Mesothelial cell of epicardium (in vitro differentiated cells): ENCODE results near the gene RBM45. TPM values are rescaled to one million over a fixed set of nuclear protein-coding genes. Genes with fewer than 3 reads are reported as not detected.
"Not testable (repeated sequence)": the region's sequence is repeated elsewhere in the genome, so short reads cannot be mapped to it uniquely, and the experiment has no call there.

ENCODE experiments used
- DNase-seq, 2 experiments: peaks; one replicate each; pipeline ENCODE4 v3.0.0; 2021; ENCODE audit warnings: low spot score in 2 of 2; ENCODE audit not compliant: unreplicated experiment in 2 of 2
- H3K27ac Mint-ChIP-seq: 2 replicates; pipeline ENCODE4 v1.8.0; 2021; ENCODE audit warnings: mixed read lengths
- H3K27me3 Mint-ChIP-seq: 2 replicates; pipeline ENCODE4 v1.8.0; 2021; ENCODE audit warnings: low read depth, mixed read lengths
- H3K36me3 Mint-ChIP-seq: 2 replicates; pipeline ENCODE4 v1.8.0; 2021; ENCODE audit warnings: mixed read lengths
- H3K4me1 Mint-ChIP-seq: 2 replicates; pipeline ENCODE4 v1.8.0; 2021; ENCODE audit warnings: mixed read lengths
- H3K4me3 Mint-ChIP-seq: 2 replicates; pipeline ENCODE4 v1.8.0; 2021; ENCODE audit warnings: mild to moderate bottlenecking, moderate library complexity, mixed read lengths
- H3K9me3 Mint-ChIP-seq: 2 replicates; pipeline ENCODE4 v1.8.0; 2021; ENCODE audit warnings: mixed read lengths
- total RNA-seq: library from RNA; stranded (reverse); gene quantifications from 3 replicates; pipeline ENCODE4 v1.2.1, GENCODE V29; 2021
- TF ChIP-seq, protein P1 (sequence below): fragments of 200-600 bp; sonication (generic); IDR thresholded peaks from one replicate; pipeline ENCODE4 v1.5.0; 2021; ENCODE audit warnings: antibody characterized with exemption; ENCODE audit not compliant: unreplicated experiment

Gene RBM45
- total RNA-seq, 1 donor from 2014 or later = 12.8 TPM

DNA sequence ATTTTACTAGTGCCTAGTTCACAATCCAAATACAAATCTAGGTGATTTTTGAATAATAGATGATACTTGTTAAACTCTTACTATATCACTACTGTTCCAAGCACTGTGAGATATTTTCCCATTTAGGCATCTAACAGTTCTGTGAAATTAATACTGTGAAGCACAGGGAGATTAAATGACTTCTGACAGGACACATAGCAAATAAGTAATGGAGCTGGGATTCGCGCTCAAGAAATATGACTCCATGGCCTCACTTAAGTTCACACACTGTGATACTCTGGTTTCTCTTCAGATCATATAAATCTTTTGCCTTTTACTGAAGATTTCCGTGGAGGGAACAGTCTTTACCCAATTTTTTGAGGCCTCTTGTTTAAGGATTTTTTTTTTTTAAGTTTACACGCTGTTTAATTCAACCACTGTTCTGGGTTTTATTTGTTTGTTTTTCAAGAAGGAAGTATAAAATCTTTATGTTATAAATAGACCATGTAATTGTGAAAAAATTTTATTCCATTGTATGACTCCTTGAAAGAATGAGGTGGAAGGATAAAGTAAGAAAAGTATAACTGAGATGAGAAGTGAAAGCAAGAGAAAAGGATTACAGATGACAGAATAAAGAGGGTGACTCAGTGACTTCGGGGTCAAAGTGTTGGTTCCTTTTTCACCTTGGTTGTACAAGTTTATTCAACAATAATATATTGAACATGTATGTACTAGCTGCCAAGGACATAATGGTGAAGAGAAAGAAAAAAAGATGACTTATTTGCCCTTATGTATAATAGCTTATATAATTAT is 30.2 kb downstream of the RBM45 start:
- H3K4me3 Mint-ChIP-seq = no peak overlapping the region
- no peaks in the 10 kb centered on the region for H3K9me3 Mint-ChIP-seq
- DNase-seq = no peak
- TF ChIP-seq, protein P1, sequence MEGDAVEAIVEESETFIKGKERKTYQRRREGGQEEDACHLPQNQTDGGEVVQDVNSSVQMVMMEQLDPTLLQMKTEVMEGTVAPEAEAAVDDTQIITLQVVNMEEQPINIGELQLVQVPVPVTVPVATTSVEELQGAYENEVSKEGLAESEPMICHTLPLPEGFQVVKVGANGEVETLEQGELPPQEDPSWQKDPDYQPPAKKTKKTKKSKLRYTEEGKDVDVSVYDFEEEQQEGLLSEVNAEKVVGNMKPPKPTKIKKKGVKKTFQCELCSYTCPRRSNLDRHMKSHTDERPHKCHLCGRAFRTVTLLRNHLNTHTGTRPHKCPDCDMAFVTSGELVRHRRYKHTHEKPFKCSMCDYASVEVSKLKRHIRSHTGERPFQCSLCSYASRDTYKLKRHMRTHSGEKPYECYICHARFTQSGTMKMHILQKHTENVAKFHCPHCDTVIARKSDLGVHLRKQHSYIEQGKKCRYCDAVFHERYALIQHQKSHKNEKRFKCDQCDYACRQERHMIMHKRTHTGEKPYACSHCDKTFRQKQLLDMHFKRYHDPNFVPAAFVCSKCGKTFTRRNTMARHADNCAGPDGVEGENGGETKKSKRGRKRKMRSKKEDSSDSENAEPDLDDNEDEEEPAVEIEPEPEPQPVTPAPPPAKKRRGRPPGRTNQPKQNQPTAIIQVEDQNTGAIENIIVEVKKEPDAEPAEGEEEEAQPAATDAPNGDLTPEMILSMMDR = no peak
- H3K27me3 Mint-ChIP-seq = no peaks in the 10 kb centered on the region
- H3K27ac Mint-ChIP-seq = no peak overlapping the region
- no peaks in the 10 kb centered on the region for H3K36me3 Mint-ChIP-seq
- H3K4me1 Mint-ChIP-seq = peaks cover 7% of the 10 kb centered on the region

DNA sequence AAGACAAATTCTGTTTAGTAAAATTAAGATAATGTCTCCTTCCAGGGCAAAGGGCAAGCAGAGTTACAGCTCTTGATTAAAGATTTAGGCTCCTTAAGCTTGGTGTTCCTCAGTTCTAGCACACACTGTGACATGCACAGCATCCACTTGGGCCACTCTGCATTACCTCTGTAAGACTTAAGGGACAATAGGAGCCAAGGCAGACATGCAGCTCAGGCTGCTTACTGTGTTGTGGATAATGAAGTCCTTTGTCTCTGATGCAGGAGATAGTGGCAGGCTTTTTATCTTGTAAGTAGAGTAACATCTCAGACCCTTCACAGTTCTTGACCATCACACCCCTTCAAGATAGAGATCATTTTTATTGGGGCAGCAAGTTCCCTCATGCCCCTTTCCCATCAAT is 31.2 kb downstream of the RBM45 start:
- TF ChIP-seq, protein P1 = no peak
- Mint-ChIP-seq H3K9me3 (no peaks in the 10 kb centered on the region), H3K36me3 (no peaks in the 10 kb centered on the region), H3K27ac (no peak overlapping the region), H3K4me1 (peaks cover 7% of the 10 kb centered on the region), H3K27me3 (no peaks in the 10 kb centered on the region), H3K4me3 (no peak overlapping the region)
- DNase-seq = no peak

DNA sequence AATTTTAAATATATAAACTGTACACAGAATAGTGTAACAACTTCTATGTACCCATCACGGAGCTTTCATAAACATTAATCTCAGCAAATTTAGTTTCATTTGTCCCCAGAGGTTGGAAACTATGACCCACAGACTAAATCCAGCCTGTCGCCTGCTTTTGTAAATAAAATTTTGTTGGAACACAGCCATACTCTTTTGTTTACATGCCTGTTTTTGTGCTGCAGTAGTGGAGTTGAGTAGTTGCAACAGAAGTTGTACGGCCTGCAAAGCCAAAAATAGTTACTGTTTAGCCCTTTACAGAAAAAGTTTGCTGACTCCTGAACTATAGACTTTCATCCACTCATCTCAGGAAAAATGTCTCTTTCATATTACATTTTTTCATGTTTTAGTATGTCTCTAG is 39.8 kb downstream of the RBM45 start:
- H3K9me3 Mint-ChIP-seq = peaks cover 12% of the 10 kb centered on the region
- H3K27ac Mint-ChIP-seq = no peak overlapping the region
- TF ChIP-seq, protein P1 = no peak
- no peaks in the 10 kb centered on the region for H3K27me3 Mint-ChIP-seq
- DNase-seq = no peak
- H3K4me1 Mint-ChIP-seq = no peaks in the 10 kb centered on the region
- H3K4me3 Mint-ChIP-seq = no peak overlapping the region
- H3K36me3 Mint-ChIP-seq = peaks cover 4% of the 10 kb centered on the region

DNA sequence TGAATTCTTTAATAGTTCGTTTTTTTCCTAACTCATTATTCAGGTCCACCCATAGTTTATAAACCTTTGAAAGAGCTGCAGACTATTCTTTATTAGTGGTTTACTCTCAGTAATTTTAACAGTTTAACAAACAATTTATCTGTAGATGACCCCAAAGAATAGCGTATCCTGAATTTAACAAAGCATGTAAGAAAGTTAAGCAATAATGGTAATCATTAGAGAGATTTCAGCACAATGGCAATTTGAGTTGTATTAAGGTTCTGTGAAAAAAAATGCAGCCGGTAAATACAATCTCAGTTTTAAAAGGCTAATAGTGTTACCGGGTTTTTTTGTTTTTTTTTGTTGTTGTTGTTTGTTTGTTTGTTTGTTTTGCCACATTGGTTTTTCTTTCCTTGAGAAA is 40.3 kb downstream of the RBM45 start:
- Mint-ChIP-seq H3K4me3 (no peak overlapping the region), H3K27me3 (no peaks in the 10 kb centered on the region), H3K36me3 (peaks cover 4% of the 10 kb centered on the region), H3K27ac (no peak overlapping the region), H3K4me1 (no peaks in the 10 kb centered on the region), H3K9me3 (peaks cover 12% of the 10 kb centered on the region)
- TF ChIP-seq, protein P1 = no peak
- no peak for DNase-seq

DNA sequence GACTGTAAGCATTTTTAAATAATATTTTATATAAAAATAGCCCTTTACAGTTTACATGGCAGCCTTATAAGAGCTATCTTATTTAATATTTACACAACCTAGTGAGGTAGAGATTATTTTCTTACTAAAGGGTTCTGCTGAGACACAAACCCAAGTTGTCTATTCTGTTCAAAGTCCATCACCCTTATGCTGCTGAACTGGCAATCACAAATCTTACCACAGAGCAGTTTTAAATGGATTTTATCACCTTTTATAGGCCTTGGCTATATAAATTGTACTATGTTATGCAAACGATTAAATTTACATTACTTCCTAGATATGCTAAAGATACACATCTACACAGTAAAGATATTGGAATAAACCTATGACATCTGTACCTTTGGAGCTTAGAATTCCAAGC is 40.7 kb downstream of the RBM45 start:
- H3K4me3 Mint-ChIP-seq = no peak overlapping the region
- H3K27ac Mint-ChIP-seq = no peak overlapping the region
- H3K27me3 Mint-ChIP-seq = no peaks in the 10 kb centered on the region
- H3K36me3 Mint-ChIP-seq = peaks cover 4% of the 10 kb centered on the region
- TF ChIP-seq, protein P1 = no peak
- peaks cover 12% of the 10 kb centered on the region for H3K9me3 Mint-ChIP-seq
- no peak for DNase-seq
- no peaks in the 10 kb centered on the region for H3K4me1 Mint-ChIP-seq

DNA sequence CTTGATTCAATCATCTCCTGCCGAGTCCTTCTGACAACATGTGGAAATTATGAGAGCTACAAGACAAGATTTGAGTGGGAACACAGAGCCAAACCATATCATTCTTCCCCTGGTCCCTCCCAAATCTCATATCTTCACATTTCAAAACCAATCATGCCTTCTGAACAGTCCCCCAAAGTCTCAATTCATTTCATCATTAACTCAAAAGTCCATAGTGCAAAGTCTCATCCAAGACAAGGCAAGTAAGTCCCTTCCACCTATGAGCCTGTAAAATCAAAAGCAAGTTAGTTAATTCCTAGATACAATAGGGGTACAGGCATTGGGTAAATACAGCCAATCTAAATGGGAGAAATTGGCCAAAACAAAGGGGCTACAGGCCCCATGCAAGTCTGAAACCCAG is 41.6 kb downstream of the RBM45 start:
- H3K27ac Mint-ChIP-seq, H3K27me3 Mint-ChIP-seq, H3K4me3 Mint-ChIP-seq, DNase-seq, H3K36me3 Mint-ChIP-seq, H3K4me1 Mint-ChIP-seq: not testable (repeated sequence)
- peaks cover 12% of the 10 kb centered on the region for H3K9me3 Mint-ChIP-seq
